Activated CD8-positive, alpha-beta T cell treated with anti-CD3 and anti-CD28 coated beads, Interleukin-2, amount 10 ng/mL, durations not matched to agents 7 days and 5 days (primary cell): ENCODE measurements around the gene TDRD7. TPM values are rescaled to one million over a fixed set of nuclear protein-coding genes. Genes with fewer than 3 reads are reported as not detected.

Experiments
- ATAC-seq: fragments of 150-1000 bp; cut with Tn5 transposase; one replicate; pipeline ENCODE4 v1.10.0; 2021; ENCODE audit warnings: moderate library complexity
- CTCF ChIA-PET: fragments of 350-600 bp; sonication (Branson Sonifier 250); formaldehyde crosslinking; loops from one replicate; lab custom pipeline; 2021; ENCODE audit warnings: antibody characterized with exemption; lab: Charles Lee
- POLR2A ChIA-PET: fragments of 350-600 bp; sonication (Branson Sonifier 250); formaldehyde crosslinking; loops from one replicate; lab custom pipeline; 2021; ENCODE audit warnings: antibody characterized with exemption; lab: Charles Lee
- DNase-seq: peaks from one replicate; pipeline ENCODE4 v3.0.0-alpha.2; 2020
- H3K27ac Mint-ChIP-seq: one replicate; pipeline ENCODE4 v1.8.0; 2021; ENCODE audit warnings: mild to moderate bottlenecking, mixed read lengths
- H3K27me3 Mint-ChIP-seq: one replicate; pipeline ENCODE4 v1.8.0; 2021; ENCODE audit warnings: low read depth, mixed read lengths
- H3K36me3 Mint-ChIP-seq: one replicate; pipeline ENCODE4 v1.8.0; 2021; ENCODE audit warnings: low read depth, mixed read lengths
- H3K4me1 Mint-ChIP-seq: one replicate; pipeline ENCODE4 v1.8.0; 2021; ENCODE audit warnings: low read depth, mixed read lengths
- H3K4me3 Mint-ChIP-seq: one replicate; pipeline ENCODE4 v1.8.0; 2021; ENCODE audit warnings: mild to moderate bottlenecking, mixed read lengths
- H3K9me3 Mint-ChIP-seq: one replicate; pipeline ENCODE4 v1.8.0; 2022; ENCODE audit warnings: mixed read lengths; ENCODE audit not compliant: insufficient read depth
- total RNA-seq, 2 experiments: library from RNA; stranded (reverse); gene quantifications; one replicate each; pipeline ENCODE4 v1.2.3, GENCODE V29; 2021

TDRD7 gene
- total RNA-seq, 2 experiments from 2014 or later: 9.3 to 9.6 TPM

DNA sequence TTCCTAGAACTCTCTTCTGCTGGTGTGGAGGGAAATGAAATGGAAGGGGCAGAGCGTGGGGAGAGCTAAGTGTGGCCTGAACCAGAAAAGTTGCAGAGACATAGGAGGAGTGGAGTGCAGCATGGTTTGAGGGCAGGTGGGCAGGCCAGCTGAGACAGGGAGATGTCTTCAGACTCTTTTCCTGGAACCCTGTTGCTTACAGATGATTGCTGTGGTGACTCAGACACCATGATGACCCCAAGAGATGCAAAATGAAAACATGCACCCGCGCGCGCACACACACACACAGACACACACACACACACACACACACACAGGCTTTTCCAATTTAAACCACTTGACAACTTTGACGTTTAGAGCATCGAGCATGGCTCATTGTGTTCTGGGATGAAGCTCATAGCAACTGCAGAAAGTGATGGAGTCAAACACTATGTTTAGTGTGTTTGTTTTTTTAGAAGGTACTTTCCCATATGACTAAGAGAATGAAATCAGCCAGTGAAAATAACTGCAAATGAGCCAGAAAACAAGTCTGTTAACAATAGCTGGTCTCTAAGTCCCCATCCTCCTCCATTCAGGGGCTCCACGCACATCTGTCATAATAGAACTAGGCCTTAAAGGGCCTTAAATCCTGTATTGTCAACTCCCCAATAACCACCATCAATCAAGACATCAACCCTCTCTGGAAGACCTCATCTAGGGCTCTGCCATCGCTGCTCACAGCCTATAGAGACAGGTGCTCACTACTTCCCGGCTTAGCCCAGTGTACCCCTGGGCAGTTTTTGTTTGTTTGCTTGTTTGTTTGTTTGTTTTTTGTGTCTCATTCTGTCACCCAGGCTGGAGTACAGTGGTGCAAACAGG lies 99.1 kb downstream of the TDRD7 start:
- H3K4me3 Mint-ChIP-seq: no peak overlapping the region
- DNase-seq (no peak), ATAC-seq (no peak)
- no peaks in the 10 kb centered on the region for H3K9me3 Mint-ChIP-seq
- POLR2A ChIA-PET: interaction anchor here (1.1 kb wide), 1 partner anchor 15 kb away, joined by 4 read pairs; no protein-coding TSS in a partner anchor
- H3K27me3 Mint-ChIP-seq: peaks cover 5% of the 10 kb centered on the region
- no peaks in the 10 kb centered on the region for H3K36me3 Mint-ChIP-seq
- no peak overlapping the region for H3K27ac Mint-ChIP-seq
- H3K4me1 Mint-ChIP-seq: peaks cover 3% of the 10 kb centered on the region
- CTCF ChIA-PET: interaction anchor here (1.0 to 2.3 kb wide), 6 partner anchors 10 to 124 kb away, joined by 3 to 10 read pairs (median 4); partner anchors contain the start of gene TMOD1

DNA sequence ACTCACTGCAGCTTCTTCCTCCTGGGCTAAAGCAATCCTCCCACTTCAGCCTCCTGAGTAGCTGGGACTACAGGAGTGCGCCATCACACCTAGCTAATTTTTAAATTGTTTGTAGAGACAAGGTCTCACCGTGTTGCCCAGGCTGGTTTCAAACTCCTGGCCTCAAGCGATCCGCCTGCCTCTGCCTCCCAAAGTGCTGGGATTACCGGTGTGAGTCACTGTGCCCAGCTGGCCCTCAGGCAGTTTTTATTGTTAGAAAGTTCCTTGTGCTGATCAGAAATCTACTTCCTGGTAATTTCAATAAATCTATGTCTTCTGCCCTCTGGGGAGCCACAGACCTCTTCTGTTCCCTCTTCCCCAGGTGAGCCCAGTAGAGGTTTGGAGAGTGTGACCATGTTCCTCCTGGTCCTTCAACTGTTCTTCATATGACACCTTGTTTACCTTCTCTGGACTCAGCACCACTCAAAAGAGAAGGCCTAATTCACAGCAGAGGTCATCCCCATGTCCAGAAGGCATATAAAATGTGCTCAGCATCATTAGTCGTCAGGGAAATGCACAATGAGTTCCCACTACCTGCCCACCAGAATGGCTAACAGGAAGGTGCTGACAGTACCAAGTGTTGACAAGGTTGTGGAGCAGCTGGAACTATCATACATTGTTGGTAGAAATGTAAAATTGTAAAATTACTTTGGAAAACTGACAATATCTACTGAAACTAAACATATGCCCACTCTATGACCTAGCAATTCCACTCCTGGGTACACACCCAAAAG lies 99.9 kb downstream of the TDRD7 start:
- Mint-ChIP-seq H3K27me3 (peaks cover 12% of the 10 kb centered on the region), H3K36me3 (no peaks in the 10 kb centered on the region), H3K9me3 (no peaks in the 10 kb centered on the region), H3K4me1 (peaks cover 3% of the 10 kb centered on the region), H3K4me3 (no peak overlapping the region), H3K27ac (no peak overlapping the region)
- DNase-seq (no peak), ATAC-seq (no peak)
- ChIA-PET CTCF (interaction anchor here (1.1 to 2.3 kb wide), 4 partner anchors 11 to 124 kb away, joined by 3 to 10 read pairs (median 6); partner anchors contain the start of gene TMOD1), POLR2A (no interaction called here)

DNA sequence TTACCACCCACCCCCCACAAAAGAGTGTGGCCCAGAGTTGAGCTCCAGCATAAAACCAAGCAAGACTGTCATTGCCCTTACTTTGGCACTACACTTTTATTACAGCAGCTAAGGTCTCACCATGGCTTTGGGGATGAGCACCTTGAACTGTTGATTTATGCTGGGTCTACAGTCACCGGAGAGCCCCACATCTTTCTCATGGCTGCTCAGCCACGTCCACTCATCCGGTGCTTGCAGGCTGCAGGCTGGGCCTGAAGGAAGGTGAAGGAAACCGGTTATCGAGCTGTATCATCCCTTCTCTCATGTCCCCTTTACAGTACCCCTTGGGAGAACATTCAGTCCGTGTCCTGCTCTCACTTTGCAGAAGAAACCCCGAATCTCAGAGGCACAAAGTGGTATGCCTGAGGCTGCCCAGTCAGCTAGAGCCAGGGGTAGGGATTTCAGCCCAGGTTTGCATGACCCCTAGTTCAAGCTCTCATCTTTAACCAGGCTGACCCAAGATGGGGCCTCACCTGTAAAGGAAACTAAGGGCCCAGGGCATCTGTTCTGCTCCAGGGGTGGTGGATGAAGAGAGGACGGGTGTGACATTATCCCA lies 101.2 kb downstream of the TDRD7 start:
- CTCF ChIA-PET: interaction anchor here (0.6 to 1.3 kb wide), 2 partner anchors 12 to 905 kb away, joined by 3 read pairs; partner anchors contain the start of gene TMOD1
- Mint-ChIP-seq H3K4me1 (peaks cover 3% of the 10 kb centered on the region), H3K9me3 (no peaks in the 10 kb centered on the region), H3K36me3 (no peaks in the 10 kb centered on the region), H3K4me3 (no peak overlapping the region), H3K27ac (no peak overlapping the region), H3K27me3 (peaks cover 19% of the 10 kb centered on the region)
- POLR2A ChIA-PET: no interaction called here
- ATAC-seq (no peak), DNase-seq (no peak)

DNA sequence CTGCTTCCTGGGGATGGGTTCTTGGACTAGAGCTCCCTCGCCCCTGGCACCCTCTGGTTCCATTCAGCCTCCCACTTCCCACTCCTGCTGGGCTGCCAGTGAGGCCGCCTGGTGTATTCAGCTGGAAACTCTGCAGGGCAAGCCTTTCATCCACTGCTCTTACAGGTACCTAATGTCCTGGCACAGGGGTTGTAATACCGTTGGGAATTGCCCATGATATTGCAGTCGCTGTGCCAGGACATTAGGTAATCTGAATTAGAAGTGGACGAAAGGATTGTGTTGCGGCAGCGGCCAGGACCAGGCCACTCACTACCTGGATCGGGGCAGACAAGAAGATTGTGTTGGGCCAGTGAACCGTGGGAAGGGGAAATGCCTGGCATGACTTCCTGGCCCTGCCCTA lies 102.6 kb downstream of the TDRD7 start:
- Mint-ChIP-seq H3K4me1 (peaks cover 3% of the 10 kb centered on the region), H3K27ac (no peak overlapping the region), H3K9me3 (no peaks in the 10 kb centered on the region), H3K4me3 (no peak overlapping the region), H3K27me3 (peaks cover 29% of the 10 kb centered on the region), H3K36me3 (no peaks in the 10 kb centered on the region)
- CTCF ChIA-PET: no interaction called here
- ATAC-seq (no peak), DNase-seq (no peak)
- POLR2A ChIA-PET: no interaction called here

DNA sequence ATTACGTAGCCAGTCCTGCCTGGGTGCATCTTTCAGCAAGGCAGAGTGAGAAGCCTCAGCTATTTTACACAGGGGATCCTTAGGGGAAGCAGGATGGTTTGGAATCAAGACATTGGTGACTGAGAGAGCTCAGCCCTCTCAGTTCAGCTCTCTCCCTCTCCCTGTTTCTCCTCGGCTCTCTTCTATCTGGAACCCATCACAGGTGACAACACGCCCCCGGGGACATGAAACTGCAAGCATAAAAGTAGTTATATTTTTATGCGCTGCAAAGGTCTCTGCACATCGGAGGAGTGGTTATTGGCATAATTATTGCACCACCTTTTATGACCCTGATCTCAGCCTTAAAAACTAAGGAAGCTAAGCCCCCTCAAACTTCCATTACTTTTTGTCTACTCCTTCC lies 103.8 kb downstream of the TDRD7 start:
- Mint-ChIP-seq H3K9me3 (no peaks in the 10 kb centered on the region), H3K36me3 (no peaks in the 10 kb centered on the region), H3K27me3 (peaks cover 36% of the 10 kb centered on the region), H3K4me1 (peaks cover 1% of the 10 kb centered on the region), H3K27ac (no peak overlapping the region), H3K4me3 (no peak overlapping the region)
- ChIA-PET POLR2A (no interaction called here), CTCF (interaction anchor here (1.1 kb wide), 1 partner anchor 9 kb away, joined by 3 read pairs; no protein-coding TSS in a partner anchor)
- ATAC-seq: no peak
- DNase-seq: no peak

DNA sequence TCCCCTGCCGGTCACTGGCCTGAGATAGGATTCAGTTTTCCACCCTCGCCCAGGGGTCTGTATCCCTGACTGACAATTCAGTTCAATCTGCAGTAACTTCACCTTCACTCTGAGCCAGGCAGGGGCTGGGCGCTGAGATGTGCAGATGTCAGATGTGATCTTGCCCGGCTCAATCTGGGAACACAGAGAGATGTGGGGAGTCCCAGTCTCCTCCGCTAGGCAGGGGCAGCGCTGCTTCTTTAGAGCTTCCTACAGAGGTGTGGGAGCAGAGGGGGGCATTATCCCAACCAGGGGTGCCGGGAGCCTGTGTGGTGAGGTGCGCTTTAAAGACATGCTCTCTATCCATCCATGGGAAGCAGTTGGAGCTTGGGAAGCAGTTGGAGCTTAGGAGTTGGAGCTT lies 104.2 kb downstream of the TDRD7 start:
- DNase-seq (no peak), ATAC-seq (no peak)
- H3K9me3 Mint-ChIP-seq: no peaks in the 10 kb centered on the region
- H3K4me3 Mint-ChIP-seq: no peak overlapping the region
- no peak overlapping the region for H3K27ac Mint-ChIP-seq
- ChIA-PET POLR2A (no interaction called here), CTCF (interaction anchor here (1.1 kb wide), 1 partner anchor 10 kb away, joined by 3 read pairs; no protein-coding TSS in a partner anchor)
- no peaks in the 10 kb centered on the region for H3K4me1 Mint-ChIP-seq
- no peaks in the 10 kb centered on the region for H3K36me3 Mint-ChIP-seq
- H3K27me3 Mint-ChIP-seq: peaks cover 37% of the 10 kb centered on the region

DNA sequence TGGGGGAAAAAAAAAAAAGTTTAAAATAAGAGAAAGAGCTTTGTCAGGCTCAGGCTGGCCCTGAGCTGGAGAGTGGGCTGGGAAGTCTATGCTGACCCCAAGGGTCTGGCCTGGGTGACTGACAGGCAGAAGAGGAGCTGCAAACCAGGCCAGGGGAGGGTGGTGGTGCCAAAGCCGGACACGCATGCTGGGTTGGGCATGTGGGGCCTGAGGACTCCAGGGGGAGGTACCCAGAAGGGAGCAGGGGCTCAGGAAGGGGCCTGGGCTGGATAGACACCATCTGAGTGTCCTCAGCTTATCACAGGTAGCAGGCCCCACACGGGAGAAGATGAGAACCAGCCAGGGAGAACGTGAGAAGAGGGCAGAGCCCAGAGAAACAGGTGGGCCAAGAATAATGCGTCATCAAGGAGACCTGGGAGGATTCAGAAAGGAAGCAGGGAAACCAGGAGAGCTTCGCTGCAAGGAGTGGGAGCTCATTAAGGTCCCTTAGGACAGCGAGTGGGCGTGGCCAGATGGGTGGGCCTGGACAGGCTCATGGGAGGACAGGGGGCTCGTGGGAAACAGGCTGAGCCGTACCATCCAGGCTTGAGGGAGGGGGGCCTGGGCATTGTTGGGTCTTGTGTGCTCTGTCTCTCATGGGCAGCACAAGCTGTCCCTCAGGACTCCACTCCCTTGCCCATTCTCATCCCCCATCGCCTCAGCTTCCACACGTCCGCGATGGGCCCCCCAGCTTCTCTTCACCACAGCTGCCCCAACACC lies 105.6 kb downstream of the TDRD7 start:
- ATAC-seq (no peak), DNase-seq (no peak)
- H3K27ac Mint-ChIP-seq: no peak overlapping the region
- peaks cover 40% of the 10 kb centered on the region for H3K27me3 Mint-ChIP-seq
- ChIA-PET CTCF (interaction anchor here (1.2 kb wide), 1 partner anchor 81 kb away, joined by 5 read pairs; no protein-coding TSS in a partner anchor), POLR2A (interaction anchor here (0.6 kb wide), 1 partner anchor 426 kb away, joined by 3 read pairs; no protein-coding TSS in a partner anchor)
- no peaks in the 10 kb centered on the region for H3K9me3 Mint-ChIP-seq
- H3K4me3 Mint-ChIP-seq: no peak overlapping the region
- H3K36me3 Mint-ChIP-seq: no peaks in the 10 kb centered on the region
- H3K4me1 Mint-ChIP-seq: no peaks in the 10 kb centered on the region

DNA sequence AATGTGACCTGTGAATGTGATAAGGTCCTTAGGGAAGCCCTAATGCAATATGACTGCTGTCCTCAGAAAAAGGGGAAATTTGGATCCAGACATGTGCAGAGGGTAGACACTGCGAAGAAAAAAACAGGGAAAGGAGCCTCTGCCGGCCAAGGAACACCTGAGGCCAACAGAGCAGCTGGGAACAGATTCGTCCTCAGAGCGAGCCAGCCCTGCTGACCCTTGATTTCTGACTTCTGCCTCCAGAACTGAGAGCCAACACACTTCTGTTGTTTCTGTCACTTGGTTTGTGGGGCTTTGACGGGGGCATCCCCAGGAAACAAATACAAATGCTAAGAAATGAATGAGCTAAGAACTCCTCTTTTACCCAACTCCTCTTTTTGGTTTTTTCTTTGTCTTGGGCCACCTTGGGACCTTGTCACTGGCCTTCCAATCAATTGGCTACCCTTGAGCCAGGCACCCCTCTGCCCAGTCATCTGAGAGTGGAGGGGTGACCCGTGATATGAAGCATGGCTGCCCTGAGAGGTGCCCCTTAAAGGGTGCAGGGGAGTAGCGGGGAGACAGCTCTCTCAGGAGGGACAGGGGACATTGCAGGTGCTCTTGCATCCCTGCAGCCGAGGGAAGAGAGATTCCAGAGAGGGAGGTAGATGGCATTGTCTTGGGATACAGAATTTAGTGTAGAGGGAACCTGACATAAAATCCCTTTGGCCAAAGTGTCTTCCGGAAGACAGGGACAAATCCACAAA lies 106.4 kb downstream of the TDRD7 start:
- Mint-ChIP-seq H3K36me3 (no peaks in the 10 kb centered on the region), H3K27ac (no peak overlapping the region), H3K4me3 (no peak overlapping the region), H3K4me1 (no peaks in the 10 kb centered on the region), H3K9me3 (no peaks in the 10 kb centered on the region), H3K27me3 (peaks cover 37% of the 10 kb centered on the region)
- no peak for DNase-seq
- no peak for ATAC-seq
- ChIA-PET CTCF (interaction anchor here (1.0 to 1.2 kb wide), 2 partner anchors 80 to 97 kb away, joined by 5 read pairs; no protein-coding TSS in a partner anchor), POLR2A (no interaction called here)

DNA sequence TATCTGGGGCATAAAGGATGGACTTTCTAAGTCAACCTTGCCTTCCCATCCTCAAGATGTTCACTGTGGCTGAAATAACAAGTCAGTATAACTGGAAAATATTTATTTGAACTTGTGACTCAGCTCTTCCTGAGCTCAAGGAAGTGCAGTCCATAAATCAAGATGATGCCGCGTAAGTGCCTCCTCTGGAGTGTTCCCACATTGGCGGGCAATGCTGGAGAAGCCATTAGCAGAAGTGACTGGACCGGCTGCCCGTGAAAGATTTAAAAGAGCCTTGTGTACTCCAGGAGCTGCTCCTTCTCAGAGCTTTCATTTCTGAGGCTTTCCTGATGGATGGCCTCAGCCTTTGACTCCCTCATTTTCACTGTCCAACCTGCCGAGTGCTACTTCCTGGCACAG lies 107.0 kb downstream of the TDRD7 start:
- ChIA-PET CTCF (interaction anchor here (1.0 to 1.2 kb wide), 2 partner anchors 80 to 96 kb away, joined by 5 read pairs; no protein-coding TSS in a partner anchor), POLR2A (no interaction called here)
- H3K9me3 Mint-ChIP-seq: no peaks in the 10 kb centered on the region
- no peak overlapping the region for H3K27ac Mint-ChIP-seq
- no peak for DNase-seq
- H3K4me1 Mint-ChIP-seq: no peaks in the 10 kb centered on the region
- no peak for ATAC-seq
- H3K4me3 Mint-ChIP-seq: no peak overlapping the region
- H3K27me3 Mint-ChIP-seq: peaks cover 37% of the 10 kb centered on the region
- H3K36me3 Mint-ChIP-seq: no peaks in the 10 kb centered on the region

DNA sequence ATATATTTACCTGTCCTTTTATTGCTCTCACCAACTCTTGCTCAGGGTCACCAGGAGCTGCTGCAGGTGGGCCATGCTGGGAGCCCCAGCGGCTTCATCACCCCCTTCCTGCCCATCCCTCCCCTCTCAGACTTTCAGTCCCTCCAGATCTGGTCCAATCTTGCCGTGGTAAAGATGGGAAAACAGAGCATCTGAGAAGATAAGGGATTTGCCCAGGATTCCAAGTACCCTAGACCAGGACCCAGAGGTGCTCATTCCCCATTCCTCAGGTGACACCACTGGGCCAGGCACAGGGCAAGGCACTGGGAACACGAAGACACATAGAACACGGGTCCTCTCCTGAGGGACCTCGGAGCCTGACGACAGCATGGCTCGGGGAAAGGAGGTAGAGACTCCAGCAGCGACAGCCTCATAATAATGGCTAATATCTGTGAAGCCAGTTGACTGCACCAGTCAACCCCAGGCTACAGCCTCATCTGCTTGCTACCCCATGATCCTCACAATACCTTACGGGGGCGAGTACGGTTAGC lies 107.6 kb downstream of the TDRD7 start:
- no peak for DNase-seq
- ChIA-PET CTCF (no interaction called here), POLR2A (no interaction called here)
- Mint-ChIP-seq H3K27ac (no peak overlapping the region), H3K27me3 (peaks cover 37% of the 10 kb centered on the region), H3K36me3 (no peaks in the 10 kb centered on the region), H3K4me3 (no peak overlapping the region), H3K9me3 (no peaks in the 10 kb centered on the region), H3K4me1 (no peaks in the 10 kb centered on the region)
- no peak for ATAC-seq
